SKM-1 treated with dmso at 0.1 percent for 144 hours (cell line): Measurements from ENCODE around the gene MAEA.
"Not testable (repeated sequence)": the region's sequence is repeated elsewhere in the genome, so short reads cannot be mapped to it uniquely, and the experiment has no call there.

Experiments
- DNase-seq: peaks from one replicate; lab custom pipeline; 2025; ENCODE audit not compliant: unreplicated experiment; lab: John Stamatoyannopoulos, UW

MAEA gene

GRCh38 chr4:1277667-1278665 is 11.7 kb upstream of the MAEA start:
- no peak for DNase-seq

- DNase-seq, result no peak
Observed at GRCh38 chr4:1279253-1279652, 10.4 kb upstream of the MAEA start.

- no peak for DNase-seq
Observed at GRCh38 chr4:1283711-1284110, 6.0 kb upstream of the MAEA start.

DNA sequence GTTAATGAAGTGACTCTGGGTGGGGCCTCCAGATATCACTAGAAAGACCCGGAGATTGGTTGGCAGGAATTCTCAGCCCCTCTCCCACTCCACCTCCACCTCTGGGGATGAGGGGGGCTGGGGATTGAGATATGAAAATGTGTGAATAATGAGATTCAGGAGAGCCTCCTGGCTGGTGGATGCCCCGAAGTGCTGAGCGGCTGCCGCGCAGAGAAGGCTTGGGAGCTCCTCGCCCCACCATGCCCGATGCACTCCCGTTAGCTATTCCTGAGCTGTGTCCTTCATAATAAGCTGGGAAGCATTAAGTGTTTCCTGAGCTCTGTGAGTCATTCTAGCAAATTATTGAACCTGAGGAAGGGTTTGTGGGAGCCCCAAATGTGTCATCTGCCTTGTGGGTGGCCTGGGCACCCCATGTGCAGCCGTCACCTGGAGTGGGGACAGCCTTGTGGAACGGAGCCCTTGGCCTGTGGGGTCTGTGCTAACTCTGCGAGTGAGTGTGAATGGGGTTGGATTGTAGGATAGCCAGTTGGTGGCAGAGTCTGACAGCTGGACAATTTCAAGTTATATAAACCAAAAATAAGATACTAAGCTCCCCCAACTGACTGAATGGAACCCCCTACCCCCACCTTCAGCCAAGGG is 4.4 kb upstream of the MAEA start:
- DNase-seq, result no peak

GRCh38 chr4:1285790-1286553 is 3.7 kb upstream of the MAEA start:
- DNase-seq, result peak; percentile 46

- no peak for DNase-seq
Observed at GRCh38 chr4:1288786-1289185, 905 bp upstream of the MAEA start.

DNA sequence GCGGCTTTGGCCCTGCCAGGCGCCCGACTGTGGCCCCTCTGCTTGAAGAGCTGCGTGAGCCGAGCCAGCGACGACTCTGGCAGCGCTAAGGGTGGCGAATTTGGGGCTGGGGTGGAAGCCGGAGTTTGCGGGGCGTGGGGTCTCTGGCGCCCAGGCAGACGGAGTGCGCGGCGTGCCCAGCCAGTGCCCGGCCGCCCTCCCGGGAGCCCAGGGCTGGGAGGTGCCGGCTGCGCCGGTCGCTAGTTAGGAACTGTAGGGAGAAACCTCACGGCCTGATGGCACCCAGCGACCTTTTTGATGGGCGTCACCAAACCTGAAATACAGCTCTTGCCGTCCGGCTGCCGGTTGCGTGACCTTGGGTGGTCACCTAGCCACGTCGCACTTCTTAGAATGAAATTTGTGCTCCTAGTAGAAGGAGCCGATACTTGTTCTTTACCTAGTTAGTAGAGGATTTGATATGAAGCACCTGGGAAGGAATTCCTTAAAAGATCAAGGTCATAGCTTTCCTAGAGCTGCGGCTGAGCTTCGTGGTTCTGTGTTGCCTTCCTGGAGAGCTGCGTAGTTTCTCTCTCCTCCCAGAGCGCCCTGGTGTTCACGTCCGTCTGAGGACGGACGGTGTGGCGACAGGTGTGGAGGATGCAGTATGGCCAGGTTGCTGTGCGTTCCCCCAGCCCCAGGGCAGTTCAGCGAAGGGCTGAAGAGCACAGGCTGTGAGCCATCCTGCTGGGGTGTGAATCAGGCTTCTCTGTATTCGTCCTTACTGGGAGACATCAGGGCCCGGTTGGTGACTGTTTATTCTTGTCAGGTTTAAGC is 680 bp downstream of the MAEA start:
- no peak for DNase-seq

DNA sequence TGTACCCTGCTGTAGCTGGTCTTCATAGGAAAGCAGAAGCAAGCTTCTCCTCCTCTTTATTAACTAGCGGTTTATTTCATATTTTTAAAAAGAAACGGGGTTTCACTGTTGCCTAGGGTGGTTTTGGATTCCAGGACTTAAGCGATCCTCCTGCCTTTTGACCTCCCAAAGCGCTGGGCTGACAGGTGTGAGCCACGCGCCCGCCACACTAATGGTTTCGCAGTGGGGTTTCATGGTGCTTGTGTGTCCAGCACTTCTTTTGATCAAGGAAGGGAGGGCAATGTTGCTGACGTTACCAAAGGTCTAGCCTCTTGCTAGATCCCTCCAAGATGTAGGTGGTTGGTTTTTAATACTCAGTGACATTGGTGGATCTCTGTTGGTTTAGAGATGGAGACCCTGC is 1.4 kb downstream of the MAEA start:
- DNase-seq, result no peak

DNA sequence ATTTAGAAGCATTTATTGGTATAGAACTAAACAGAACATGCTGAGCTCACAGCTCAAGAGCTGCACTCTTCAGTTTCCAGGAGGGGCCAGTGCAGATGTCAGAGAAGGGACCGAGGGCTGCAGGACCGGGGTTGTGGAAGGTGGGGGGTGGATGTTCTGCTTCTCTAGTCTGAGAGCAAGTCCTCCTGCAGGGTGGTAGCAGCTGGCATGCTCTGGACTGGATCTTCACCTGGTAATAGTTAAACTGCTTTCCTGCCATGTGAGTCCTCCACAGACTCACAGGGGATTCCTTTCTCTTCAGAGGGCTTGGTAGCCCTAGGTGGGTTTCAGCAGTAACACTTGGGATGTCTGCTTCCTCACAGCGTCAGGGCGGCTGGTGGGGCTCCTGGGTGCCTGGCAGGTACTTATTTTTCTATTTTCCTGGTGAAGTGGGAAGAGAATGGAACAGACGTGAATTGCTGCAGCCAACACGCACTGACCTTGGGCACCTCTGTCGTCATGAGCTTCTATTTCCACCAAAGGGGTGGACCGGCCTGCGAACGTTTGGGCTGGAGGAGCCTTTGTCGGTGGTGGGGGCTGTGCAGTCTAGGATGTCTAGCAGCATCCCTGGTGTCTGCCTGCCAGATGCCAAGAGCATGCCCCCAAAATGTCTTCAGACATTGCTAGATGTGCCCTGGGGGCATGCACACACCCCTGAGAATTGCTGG is 2.5 kb downstream of the MAEA start:
- no peak for DNase-seq

GRCh38 chr4:1292703-1293011 is 3.0 kb downstream of the MAEA start:
- not testable (repeated sequence) for DNase-seq

- no peak for DNase-seq
Observed at GRCh38 chr4:1293531-1293941, 3.8 kb downstream of the MAEA start.

- DNase-seq, result no peak
Observed at GRCh38 chr4:1293991-1294390, 4.3 kb downstream of the MAEA start.

DNA sequence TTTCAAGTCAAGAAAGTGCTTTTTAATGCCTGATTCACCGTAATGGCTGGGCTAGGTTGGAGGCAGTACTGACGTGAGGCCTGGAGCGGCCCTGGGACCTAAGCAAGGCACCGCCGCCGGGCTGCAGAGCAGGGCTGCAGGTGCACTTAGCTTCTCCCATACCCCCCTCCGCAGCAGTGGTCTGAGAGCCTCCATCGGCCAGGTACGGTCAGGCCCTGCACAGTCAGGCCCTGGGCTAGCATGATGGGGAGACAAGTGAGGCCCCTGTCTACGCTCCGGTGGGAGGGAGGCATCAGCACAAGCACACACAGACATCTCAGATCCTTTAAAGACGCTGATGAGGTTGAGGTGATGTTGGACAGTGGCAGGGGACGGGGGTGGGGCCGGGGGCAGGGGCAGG is 4.7 kb downstream of the MAEA start:
- no peak for DNase-seq

DNA sequence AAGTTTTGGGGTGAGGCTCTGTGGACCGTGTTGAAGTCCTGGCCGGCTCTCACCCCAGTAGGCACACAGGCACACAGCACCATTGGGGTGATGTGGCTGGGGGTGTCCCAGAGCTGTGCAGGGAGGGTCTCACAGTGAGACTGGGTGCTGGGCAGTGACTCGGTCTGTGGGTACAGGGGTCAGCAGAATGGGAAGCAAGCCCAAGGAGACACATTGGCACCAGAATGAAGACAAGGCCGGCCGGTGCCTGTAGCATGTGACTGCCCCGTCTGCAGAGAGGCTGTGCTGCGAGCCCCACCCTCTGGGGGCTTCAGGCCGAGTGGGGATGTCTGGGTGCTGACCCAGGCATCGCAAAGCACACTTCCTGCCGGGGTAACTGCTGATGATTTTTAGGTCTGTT is 5.2 kb downstream of the MAEA start:
- DNase-seq, result no peak

- DNase-seq, result no peak
Observed at GRCh38 chr4:1295405-1296055, 5.8 kb downstream of the MAEA start.

DNA sequence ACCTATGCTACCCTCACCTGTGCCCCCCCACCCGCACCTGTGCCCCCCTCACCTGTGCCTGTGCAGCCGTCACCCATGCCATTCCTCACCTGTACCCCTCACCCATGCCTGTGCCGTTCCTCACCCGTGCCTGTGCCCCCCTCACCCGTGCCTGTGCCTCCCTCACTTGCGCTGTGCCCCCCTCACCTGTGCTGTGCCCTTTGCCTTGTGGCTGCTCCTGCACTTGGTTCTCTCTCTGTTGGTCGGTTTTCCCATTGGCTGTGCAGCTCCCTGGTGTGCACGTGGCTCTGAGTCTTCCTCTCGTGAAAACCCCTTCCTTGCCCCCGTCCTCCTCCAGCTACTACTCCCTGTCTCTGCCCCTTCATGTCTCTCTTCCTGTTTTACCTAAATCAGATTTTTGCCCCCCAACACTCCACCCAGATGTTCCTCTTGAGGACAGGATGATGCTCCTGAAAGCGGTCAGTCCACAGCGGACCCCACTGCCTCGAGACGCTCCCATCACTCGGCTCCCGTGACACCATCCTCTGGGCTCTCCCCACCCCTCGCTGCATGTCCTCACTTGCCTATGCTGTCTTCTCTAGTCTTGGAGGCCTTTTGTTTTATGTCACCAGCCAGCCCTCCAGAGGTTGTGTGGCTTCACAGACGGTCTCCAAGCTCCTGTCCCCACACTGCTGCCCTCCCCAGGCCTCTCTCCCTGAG is 6.8 kb downstream of the MAEA start:
- no peak for DNase-seq

GRCh38 chr4:1297023-1297395 is 7.3 kb downstream of the MAEA start:
- no peak for DNase-seq

GRCh38 chr4:1297456-1298325 is 8.0 kb downstream of the MAEA start:
- no peak for DNase-seq
